Stimulated activated CD8-positive, alpha-beta memory T cell treated with anti-CD3 and anti-CD28 coated beads, Interleukin-4, amount 100 ng/mL, for 1 hour (primary cell): Measurements from ENCODE around the gene COL20A1.
"Not testable (repeated sequence)": the region's sequence is repeated elsewhere in the genome, so short reads cannot be mapped to it uniquely, and the experiment has no call there.

ENCODE experiments used
- DNase-seq, 2 donors: peaks; one replicate each; pipeline ENCODE4 v3.0.0-alpha.2; 2020; ENCODE audit warnings: low read depth in 2 of 2, low spot score in 1 of 2

Gene COL20A1

DNA sequence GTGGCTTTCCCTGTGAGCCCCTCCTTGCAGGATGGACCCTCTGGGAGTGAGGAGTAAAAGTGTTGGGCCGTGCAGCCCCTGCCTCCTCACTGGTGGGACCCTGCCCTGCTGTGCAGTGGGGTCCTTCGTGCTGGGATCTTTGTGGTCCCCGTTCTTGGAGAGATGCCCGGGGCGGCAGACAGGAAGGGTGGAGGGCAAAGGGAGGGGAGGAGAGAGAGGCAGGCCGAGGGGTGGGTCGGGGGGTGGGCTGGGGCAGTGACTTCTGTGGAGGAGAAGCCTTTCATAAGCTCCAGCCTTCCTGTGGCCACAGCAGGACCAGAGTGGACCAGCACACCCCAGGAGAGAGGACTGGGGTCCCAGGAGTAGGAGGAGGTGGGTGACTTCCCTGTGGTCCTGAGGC, at the start of gene COL20A1:
Gene COL20A1, plus strand, starts transcription at position 283 of the 400 bp plus-strand sequence. CDS start 1,922 bp downstream, outside the sequence.
- DNase-seq: no peak

DNA sequence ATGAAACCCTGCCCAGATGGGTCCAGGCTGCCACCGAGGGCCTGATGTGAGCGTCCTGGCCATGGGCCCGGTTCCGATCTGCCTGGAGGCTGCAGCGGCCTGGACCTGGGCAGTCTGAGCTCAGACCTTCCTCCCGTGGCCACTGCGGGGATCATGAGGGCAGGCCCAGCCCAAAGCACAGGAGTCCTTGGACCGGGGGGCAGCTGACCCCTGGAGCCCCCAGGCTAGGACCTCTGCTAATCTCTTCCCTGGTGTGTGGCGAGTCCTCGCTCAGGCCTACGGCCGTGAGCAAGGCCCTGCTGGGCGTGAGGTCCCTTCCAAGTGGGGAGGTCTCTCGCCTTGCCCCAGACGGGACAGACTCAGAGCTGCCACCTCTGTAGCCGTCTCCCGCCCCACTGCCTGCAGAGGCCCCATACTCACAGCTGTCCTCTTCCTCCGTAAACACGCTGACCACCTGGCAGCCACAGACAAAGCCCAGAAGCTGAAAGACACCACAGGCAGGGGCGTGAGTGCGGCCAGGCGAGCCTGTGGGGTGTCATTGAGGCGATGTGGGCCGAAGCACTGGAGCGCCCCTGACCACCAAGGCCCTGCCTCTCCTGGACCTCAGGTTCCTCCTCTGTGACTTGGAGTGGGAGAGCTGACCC, 49.3 kb upstream of the COL20A1 start:
- DNase-seq: no peak

DNA sequence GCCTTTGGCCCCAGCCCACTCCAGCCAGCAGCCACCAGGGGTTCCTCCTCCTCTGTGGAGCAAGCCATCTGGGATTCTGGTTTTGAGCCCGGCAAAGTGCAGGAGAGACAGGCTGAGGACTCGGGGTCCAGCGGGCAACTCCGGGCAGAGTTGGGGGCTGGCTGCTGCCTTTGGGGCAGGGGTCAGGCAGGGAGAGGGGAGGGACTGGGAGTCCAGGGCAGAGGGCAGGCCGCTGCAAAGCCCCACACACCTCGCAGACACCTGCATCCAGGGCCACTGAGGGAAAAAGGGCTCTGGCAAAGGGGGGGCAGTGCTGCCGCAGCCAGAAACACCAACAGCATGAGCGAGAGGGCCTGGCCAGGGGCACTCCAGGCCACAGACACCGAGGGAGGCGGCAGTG, 48.5 kb upstream of the COL20A1 start:
- no peak for DNase-seq

DNA sequence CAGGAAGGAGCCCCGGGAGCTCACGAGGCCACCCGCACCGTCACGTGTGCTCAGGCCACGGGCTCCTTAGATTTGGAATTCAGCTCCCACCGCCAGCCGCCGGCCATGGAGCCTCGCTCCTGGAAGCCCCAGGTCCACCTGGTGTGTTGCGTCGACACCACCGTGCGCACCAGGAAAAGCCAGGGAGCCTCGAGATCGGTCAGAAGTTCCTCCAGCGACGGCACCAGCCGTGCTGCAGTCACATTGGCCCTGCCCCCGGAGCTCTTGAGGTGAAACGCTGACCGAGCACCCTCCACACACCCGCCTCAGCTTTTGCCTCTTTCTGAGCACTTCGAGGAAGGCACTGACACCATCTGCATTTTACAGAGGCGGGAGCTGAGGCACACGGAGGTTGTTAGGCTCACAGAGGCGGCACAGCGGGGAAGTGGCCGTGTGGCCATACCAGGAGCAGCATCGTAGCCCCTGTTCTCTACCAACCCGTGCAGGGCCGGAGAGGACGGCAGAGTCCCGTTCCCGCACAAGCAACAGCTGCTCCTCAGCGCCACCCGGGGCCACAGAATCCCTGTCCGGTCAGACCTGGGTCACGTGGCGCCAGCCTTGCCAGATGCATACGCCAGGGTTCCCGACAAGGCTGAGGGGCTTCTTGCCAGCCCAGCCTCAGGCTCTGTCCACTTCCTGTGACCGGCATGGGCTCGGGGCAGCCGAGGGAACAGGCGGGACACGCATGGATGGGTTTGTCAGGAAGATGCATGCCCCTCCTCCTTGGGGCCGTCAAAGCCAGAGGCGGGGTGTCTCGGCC, 46.3 kb upstream of the COL20A1 start:
- no peak for DNase-seq

DNA sequence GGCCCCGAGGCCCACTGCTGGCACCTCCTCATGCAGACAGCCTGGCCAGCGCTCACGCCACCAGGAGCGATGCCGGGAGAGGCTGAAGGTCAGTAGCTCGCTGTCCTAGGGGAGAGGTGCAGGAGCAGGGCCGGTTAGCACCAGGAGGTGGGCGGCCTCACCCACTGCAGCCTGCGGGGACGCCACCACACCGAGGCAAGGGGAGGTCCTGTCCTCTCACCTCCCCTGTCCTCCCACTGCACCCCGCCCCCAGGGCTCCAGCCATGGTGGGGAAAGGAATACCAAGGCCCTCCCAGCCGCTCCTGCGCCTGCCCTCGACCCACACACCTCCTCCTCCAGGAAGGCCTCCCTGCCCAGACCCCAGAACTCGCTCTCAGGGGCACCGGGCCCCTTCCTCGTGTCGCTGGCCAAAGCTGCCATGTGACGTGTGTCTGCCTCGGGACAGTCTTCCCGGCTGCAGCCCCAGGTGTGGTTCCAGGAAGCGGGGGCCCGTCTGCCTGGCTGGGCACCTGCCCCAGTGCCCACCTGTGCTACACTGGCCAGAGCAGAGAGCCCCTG, 45.2 kb upstream of the COL20A1 start:
- DNase-seq: no peak

DNA sequence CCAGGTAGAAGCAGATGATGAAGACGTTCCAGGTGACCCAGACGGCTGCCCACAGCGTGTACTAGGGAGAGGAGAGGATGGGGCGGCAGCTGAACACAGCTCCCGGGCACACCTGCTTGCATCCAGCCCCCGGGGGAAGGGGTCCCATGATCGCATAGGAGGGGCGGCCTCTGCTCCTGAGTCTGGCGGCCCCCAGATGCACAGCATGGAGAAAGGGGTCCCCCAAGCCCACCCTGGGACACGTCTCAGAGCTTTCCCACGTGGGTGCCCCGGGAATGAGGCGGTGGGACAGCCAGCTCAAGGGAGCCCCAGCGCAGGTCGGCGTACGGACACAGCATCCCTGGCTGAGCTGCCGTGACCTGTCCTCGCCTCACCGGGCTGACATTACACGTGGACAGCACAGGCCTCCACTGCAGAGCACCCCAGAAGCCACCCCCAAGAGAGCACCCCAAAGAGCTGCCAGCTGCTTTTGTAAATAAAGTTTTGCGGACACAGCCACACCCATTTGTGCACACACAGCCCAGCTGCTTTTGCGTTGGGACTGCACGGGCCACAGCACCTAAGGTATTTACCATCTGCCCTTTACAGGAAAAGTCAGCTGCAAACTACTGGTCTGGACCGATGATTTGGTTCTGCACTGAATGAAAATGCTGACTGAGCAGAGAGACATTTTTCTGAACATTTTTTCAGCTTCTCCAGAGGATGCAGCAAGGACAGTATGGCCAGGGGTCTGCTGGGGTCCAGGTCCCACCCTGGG, 44.0 kb upstream of the COL20A1 start:
- DNase-seq: no peak

DNA sequence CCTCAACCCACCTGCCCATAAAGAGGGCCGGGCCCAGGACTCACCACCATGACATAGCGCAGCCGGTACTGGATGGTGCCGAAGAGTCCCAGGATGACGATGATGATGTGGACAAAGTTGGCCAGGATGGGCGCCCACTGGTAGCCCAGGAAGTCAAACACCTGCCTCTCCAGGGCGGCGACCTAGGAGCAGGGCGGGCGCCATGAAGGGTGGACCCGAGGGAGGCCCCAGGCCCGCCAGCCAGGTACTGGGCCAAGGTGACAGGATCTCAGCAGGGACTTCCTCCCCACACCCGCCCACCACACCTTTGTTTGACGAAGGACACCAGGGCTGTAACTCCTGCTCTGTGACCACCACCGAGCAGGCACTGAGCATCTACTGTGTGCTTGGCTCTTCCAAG, 43.1 kb upstream of the COL20A1 start:
- DNase-seq: no peak

DNA sequence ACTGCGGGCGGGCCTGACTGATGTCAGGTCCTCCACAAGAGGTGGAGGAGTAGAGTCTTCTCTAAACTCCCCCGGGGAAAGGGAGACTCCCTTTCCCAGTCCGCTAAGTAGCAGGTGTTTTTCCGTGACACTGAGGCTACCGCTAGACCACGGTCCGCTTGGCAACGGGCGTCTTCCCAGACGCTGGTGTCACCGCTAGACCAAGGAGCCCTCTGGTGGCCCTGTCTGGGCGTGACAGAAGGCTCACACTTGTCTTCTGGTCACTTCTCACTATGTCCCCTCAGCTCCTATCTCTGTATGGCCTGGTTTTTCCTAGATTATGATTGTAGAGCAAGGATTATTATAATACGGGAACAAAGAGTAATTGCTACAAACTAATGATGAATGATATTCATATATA, 41.6 kb upstream of the COL20A1 start:
- DNase-seq: not testable (repeated sequence)

DNA sequence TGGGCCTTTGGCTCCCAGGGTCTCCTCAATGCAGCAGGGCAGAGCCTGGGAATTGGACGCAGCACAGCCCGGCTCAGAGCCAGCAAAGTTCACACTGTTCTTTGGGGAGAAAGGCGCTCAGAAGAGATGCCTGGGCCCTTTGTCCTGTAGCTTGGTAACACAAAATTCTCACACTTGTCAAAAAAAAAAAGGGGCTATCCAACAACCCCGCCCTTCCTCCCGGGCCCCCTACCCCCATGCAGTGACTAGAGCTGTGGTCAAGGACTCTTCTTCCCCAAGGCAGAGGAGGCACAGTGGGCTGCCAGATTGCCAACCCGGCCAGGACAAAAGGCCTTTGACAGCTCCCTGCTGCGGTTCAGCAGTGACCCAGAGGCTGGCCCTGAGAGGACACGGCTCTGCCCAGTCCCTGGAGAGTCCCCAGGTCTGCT, 40.7 kb upstream of the COL20A1 start:
- DNase-seq: no peak

DNA sequence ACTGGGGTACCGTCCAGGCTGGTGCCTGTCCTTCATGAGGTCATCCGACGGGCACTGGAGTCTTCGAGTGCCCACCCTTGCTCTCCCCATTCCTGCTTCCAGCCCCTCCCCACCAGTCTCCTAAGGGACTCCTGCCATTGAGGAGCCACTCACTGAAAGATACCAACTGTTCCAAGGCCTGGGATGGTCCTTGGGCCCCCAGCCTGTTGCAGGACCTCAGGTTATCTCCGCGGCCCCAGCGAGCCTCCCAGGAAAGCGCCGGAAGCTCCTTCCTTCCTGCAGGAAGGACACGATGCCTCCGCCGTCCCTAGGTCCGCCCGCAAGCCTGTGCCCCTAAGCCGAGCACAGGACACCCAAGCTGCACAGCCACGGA, 39.9 kb upstream of the COL20A1 start:
- no peak for DNase-seq

DNA sequence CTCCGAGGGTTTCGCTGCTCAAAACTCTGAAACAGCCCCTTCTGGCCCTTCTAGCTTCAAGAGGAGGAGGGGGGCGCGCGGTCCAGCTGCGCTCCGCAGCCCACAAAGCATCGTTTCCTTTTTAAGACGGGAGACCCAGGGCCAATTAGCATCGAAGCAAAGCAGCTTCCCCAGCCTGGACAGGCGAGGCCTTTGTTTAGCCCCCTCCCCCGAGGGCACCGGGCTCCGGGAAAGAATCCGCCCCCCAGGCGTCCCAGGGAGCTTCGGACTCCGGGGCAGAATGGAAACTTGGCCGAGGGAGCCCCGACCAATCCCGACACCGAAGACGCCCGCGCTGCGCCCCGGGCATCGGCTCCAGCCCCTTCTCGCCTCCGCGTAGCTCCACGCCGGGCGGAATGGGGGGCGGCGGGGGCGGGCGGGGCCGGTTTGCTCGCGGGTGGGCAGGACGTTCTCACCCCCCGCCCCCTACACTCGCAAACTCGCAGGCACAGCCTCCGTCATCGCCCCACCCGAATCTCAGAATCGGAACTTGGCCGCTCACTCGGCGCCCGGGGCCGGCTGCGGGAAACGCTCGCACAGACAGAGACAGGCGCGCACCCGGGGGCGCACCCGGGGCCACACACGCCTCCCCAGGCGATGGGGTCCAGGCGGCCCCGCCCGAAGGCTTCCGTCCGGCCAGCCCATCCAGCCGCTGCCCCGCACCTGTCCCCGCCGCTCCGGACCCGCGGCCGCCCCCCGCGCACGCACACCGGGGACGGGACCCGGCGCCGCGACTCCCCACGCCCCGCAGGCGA, 39.4 kb upstream of the COL20A1 start:
- no peak for DNase-seq

DNA sequence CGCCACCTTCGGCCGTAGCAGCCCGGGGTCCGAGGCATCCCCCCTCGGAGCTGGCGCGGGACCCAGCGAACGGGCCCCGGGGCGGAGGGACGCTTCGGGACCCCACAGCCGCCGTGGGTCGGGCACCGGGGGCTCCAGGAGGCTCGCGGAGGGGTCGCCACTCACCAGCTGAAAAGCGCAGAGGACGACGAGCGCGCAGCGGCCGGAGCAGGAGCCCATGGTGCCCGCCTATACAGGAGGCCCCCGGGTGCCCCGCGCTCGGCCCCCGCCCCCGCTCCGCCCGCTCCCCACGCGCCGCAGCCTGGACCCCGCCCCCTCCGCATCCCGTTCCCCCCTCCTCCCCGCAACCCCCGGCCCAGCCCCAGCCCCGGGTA, 38.8 kb upstream of the COL20A1 start, which contains the start of gene NKAIN4:
Gene NKAIN4, minus strand, starts transcription at position 232 of the 374 bp plus-strand sequence. Its CDS starts 13 bp downstream, at position 219.
- DNase-seq: no peak

DNA sequence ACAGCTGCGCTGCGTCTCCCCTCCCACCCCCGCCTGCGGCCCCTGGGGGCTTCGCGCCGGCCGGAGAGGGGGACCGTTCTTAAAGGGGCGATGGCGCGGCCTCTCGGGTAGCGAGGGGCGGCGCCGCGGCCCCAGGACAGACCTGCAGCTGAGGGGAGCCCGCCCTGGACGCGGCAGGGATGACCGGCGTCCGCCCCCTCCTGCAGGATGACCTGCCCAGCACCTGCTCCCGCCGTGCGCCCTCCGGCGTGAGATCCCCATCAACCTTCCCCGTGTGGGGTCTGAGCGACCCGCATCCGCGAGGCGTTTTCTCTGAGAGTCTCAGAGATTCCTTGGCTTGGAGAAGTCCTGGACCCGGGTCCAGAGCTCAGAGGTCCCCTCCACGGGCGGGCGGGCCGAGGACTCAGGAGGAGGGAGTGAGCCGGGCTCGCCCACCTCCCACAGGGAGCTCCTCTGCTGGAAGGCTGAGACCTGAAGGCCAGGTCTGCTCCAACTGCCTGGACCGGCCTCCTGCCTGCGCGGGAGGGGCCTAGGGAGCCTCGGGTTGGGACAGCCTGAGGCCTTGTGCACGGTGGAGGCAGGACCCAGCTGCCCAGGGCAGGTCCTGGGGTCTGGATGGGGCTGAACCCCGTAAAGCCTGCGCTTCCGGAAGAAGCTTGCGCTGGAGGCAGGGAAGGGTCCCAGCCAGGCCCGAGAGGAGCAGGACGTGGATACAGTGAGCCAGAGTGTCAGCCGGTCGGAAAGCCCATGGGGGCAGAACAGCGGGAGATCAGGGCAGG, 38.2 kb upstream of the COL20A1 start:
- no peak for DNase-seq

DNA sequence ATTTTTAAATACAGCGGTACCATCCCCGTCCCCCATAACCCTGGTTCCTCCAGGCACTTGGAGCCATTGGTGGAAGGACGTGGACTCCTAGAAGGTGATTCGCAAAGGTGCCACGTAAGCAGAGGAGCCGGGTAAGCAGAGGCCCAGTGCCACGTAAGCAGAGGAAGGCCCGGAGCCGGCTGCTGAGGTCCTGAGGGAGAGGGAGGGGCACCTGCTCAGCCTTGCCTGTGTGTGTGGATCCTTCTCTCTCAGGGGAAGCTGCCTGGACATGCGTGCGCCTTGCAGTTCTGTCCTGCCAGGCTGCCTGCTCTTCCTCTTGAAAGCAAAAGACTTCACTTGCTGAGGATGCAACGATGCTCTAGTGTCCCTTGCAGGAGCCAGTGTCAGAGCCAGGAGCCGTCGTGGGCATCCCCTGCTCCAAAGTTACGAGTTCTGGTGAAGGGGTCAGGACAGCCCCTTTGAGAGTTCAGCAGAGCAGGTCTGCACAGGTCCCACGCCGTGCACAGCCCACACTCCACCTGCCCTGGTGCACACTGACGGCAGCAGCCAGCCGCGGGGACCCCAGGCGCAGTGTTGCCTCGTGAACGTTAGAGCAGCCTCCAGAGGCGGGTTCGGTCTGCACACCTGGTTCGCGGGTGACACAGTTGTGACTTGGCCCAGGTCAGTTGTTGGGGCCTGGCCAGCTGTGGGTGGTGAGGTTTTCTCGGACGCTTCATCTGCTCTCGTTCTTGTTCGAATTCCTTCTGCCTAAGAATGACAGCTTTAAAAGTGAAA, 36.9 kb upstream of the COL20A1 start:
- DNase-seq: no peak

DNA sequence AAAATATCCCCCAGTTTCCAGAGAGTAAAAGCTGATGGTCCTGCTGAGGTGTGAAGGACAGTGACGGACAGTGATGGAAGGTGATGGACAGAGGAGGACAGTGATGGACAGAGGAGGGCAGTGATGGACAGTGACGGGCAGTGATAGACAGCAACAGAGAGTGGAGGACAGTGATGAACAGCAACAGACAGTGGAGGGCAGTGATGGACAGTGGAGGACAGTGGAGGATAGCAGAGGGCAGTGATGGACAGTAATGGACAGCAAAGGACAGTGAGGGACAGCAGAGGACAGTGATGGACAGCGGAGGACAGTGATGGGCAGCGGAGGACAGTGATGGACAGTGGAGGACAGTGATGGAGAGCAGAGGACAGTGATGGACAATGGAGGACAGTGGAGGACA, 36.0 kb upstream of the COL20A1 start:
- no peak for DNase-seq

DNA sequence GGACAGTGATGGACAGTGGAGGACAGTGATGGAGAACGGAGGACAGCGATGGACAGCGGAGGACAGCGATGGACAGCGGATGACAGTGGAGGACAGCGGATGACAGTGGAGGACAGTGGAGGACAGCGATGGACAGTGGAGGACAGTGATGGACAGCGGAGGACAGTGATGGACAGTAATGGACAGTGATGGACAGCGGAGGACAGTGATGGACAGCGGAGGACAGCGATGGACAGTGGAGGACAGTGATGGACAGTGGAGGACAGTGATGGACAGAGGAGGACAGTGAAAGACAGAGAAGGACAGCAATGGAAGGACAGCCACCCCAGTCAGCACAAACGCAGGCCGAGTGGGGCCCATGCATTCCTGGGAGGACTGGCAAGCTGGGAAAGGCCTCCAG, 35.4 kb upstream of the COL20A1 start:
- no peak for DNase-seq

DNA sequence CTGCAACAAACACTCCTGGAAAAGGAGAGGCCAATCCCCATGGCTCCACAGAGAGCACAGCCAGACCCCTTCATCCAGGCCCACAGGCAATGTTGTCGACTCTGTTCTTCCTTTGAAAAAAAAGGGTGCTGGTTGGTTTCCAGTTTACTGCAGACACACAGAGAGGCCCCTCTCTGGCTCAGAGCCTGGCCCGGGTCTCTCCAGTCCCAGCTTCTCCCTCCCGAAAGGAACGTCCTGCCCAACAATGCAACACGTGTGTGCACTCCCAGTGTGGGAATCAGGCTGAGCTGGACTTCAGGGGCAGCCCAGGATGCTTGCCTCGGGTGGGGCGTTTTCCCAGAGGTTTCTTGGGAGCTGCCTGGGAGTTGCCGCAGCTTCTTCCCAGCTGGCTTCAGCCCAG, 34.2 kb upstream of the COL20A1 start:
- no peak for DNase-seq

DNA sequence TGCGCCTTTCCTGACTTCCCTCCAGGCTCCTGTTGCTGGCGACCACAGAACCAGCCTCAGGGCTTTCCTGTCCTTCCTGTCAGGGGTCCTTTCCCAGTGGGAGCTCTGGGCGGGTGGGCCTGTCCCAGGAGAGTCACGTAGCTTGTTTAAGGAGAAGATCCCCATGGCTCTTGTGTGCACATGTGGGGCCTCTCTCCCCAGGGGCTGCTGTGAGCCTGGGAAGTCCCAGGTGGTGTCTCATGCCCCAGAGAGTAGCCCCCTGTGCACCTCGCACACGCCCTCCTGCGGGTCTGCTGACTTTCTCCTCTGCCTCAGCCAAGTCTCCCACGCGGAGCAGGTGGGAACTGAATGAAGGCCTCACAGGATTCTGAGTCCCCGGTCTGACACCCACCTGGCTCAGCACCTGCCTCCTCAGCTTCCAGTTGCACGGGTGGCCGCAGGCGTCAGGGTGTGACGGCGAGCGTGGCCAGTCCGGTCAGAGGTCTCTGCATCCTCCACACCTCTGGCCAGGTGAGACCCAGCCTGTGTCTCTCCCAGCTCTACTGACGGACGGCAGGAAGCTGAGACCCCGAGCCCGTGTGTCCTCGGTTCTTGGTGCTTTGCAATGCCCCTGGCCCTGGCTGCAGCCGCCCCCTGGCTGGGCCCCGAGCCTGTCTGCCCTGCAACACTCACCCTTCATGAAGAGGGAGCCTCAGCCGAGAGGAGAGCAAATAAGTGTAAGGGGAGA, 33.1 kb upstream of the COL20A1 start:
- no peak for DNase-seq

DNA sequence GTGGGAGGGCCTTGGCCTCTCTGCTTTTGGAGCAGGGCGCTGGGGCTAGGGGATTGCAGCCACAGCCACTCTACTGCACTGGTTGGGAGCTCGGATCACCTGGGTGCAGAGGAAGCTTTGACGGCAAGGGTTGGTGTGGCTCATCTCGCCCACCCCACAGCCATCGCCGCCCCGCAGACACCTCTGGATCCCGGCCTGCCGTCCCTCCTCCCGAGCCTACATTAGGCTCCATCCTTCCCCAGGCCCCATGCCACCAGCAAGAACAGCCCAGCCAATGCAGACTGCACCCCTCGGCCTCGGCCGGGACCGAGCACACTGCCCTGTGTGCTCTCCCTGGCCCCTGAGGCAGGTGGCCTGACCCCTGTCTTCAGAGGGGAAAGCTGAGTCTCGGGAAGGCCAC, 32.5 kb upstream of the COL20A1 start:
- no peak for DNase-seq
